Measurements from ENCODE around the gene NKAIN4. TPM values are rescaled to one million over a fixed set of nuclear protein-coding genes. Genes with fewer than 3 reads are reported as not detected.

The NKAIN4 gene
- total RNA-seq, 3 donors from 2014 or later = not detected

GRCh38 chr20:63297371-63297781, 43.1 kb upstream of the NKAIN4 start:
- no peaks in the 10 kb centered on the region for H3K4me1 ChIP-seq

GRCh38 chr20:63296531-63297299, 42.5 kb upstream of the NKAIN4 start:
- Histone ChIP-seq H3K27me3 (peaks cover 12 to 75% of the 10 kb centered on the region in 2 donors), H3K4me3 (no peak overlapping the region)
- TF ChIP-seq CTCF (IDR thresholded peaks at IDR 0.05) = no peak
- TF ChIP-seq POLR2AphosphoS5 (IDR thresholded peaks at IDR 0.05) = no peak
- no peak for TF ChIP-seq POLR2A (IDR thresholded peaks at IDR 0.05)

More at GRCh38 chr20:63297371-63297781, 43.1 kb upstream of the NKAIN4 start:
- peaks cover 12 to 75% of the 10 kb centered on the region in 2 donors for H3K27me3 ChIP-seq
- DNase-seq (ENCODE audit: low spot score in 2 of 2) = no peak
- H3K4me3 ChIP-seq = no peak overlapping the region
- no peak overlapping the region for H3K27ac ChIP-seq
- peaks cover 0 to 7% of the 10 kb centered on the region in 2 donors for H3K9me3 ChIP-seq
- TF ChIP-seq CTCF (IDR thresholded peaks at IDR 0.05) = no peak
- no peak for TF ChIP-seq POLR2AphosphoS5 (IDR thresholded peaks at IDR 0.05)
- TF ChIP-seq POLR2A (IDR thresholded peaks at IDR 0.05) = no peak
- intact Hi-C loops (cut with DNase I; ENCODE audit: low total_unique reads) = no loop called here
- no peaks in the 10 kb centered on the region for H3K36me3 ChIP-seq

GRCh38 chr20:63295846-63296245, 41.6 kb upstream of the NKAIN4 start:
- intact Hi-C loops (cut with DNase I; ENCODE audit: low total_unique reads) = no loop called here
- no peaks in the 10 kb centered on the region for H3K4me1 ChIP-seq
- H3K36me3 ChIP-seq = no peaks in the 10 kb centered on the region
- no peak overlapping the region for H3K27ac ChIP-seq
- no peak overlapping the region for H3K4me3 ChIP-seq
- peaks cover 12 to 75% of the 10 kb centered on the region in 2 donors for H3K27me3 ChIP-seq
- no peak for TF ChIP-seq POLR2A (IDR thresholded peaks at IDR 0.05)
- no peak for TF ChIP-seq POLR2AphosphoS5 (IDR thresholded peaks at IDR 0.05)
- no peak for TF ChIP-seq CTCF (IDR thresholded peaks at IDR 0.05)
- H3K9me3 ChIP-seq = no peaks in the 10 kb centered on the region
- no peak for DNase-seq (ENCODE audit: low spot score in 2 of 2)

More at GRCh38 chr20:63296531-63297299, 42.5 kb upstream of the NKAIN4 start:
- intact Hi-C loops (cut with DNase I; ENCODE audit: low total_unique reads) = no loop called here
- H3K36me3 ChIP-seq = no peaks in the 10 kb centered on the region
- no peak overlapping the region for H3K27ac ChIP-seq
- peaks cover 0 to 7% of the 10 kb centered on the region in 2 donors for H3K9me3 ChIP-seq
- H3K4me1 ChIP-seq = no peaks in the 10 kb centered on the region
- DNase-seq (ENCODE audit: low spot score in 2 of 2) = no peak

GRCh38 chr20:63295422-63295821, 41.2 kb upstream of the NKAIN4 start:
- no peaks in the 10 kb centered on the region for H3K36me3 ChIP-seq
- no peak overlapping the region for H3K27ac ChIP-seq
- TF ChIP-seq POLR2AphosphoS5 (IDR thresholded peaks at IDR 0.05) (no peak), CTCF (IDR thresholded peaks at IDR 0.05) (no peak), POLR2A (IDR thresholded peaks at IDR 0.05) (no peak)
- H3K27me3 ChIP-seq = peaks cover 12 to 75% of the 10 kb centered on the region in 2 donors
- intact Hi-C loops (cut with DNase I; ENCODE audit: low total_unique reads) = no loop called here
- DNase-seq (ENCODE audit: low spot score in 2 of 2) = no peak
- H3K4me1 ChIP-seq = no peaks in the 10 kb centered on the region
- no peaks in the 10 kb centered on the region for H3K9me3 ChIP-seq
- no peak overlapping the region for H3K4me3 ChIP-seq

GRCh38 chr20:63295018-63295417, 40.8 kb upstream of the NKAIN4 start:
- Histone ChIP-seq H3K27ac (no peak overlapping the region), H3K27me3 (peaks cover 12 to 72% of the 10 kb centered on the region in 2 donors), H3K4me1 (no peaks in the 10 kb centered on the region), H3K4me3 (no peak overlapping the region), H3K36me3 (no peaks in the 10 kb centered on the region), H3K9me3 (no peaks in the 10 kb centered on the region)
- TF ChIP-seq POLR2A (IDR thresholded peaks at IDR 0.05) (no peak), POLR2AphosphoS5 (IDR thresholded peaks at IDR 0.05) (no peak), CTCF (IDR thresholded peaks at IDR 0.05) (no peak)
- intact Hi-C loops (cut with DNase I; ENCODE audit: low total_unique reads) = no loop called here
- no peak for DNase-seq (ENCODE audit: low spot score in 2 of 2)

Measured in breast epithelium (tissue), 4 donors.